HG03378 (cell line): Measurements from ENCODE around the gene AGR2.

ENCODE experiments used
- ATAC-seq: cut with Tn5 transposase; IDR thresholded peaks from one replicate; pipeline ENCODE4 v1.9.1; 2021; ENCODE audit warnings: mild to moderate bottlenecking, moderate library complexity; ENCODE audit not compliant: unreplicated experiment

The AGR2 gene

GRCh38 chr7:16813232-16813616 is 8.4 kb upstream of the AGR2 start:
- ATAC-seq: no peak

GRCh38 chr7:16812542-16813231 is 7.9 kb upstream of the AGR2 start:
- ATAC-seq: no peak

- no peak for ATAC-seq
Measured at GRCh38 chr7:16811551-16811950, 6.8 kb upstream of the AGR2 start.

- no peak for ATAC-seq
Measured at GRCh38 chr7:16810573-16810972, 5.8 kb upstream of the AGR2 start.

GRCh38 chr7:16810112-16810511 is 5.3 kb upstream of the AGR2 start:
- ATAC-seq: no peak

- no peak for ATAC-seq
Measured at GRCh38 chr7:16805441-16805840, 642 bp upstream of the AGR2 start.

GRCh38 chr7:16803881-16804673 is 722 bp downstream of the AGR2 start:
- no peak for ATAC-seq

GRCh38 chr7:16803125-16803524 is 1.7 kb downstream of the AGR2 start:
- ATAC-seq: no peak

GRCh38 chr7:16801579-16801978 is 3.2 kb downstream of the AGR2 start:
- ATAC-seq: no peak

GRCh38 chr7:16801111-16801542 is 3.7 kb downstream of the AGR2 start:
- peak; percentile 62 for ATAC-seq

- ATAC-seq: no peak
Measured at GRCh38 chr7:16795624-16796023, 9.2 kb downstream of the AGR2 start.

- ATAC-seq: no peak
Measured at GRCh38 chr7:16794986-16795385, 9.8 kb downstream of the AGR2 start.

- no peak for ATAC-seq
Measured at GRCh38 chr7:16791905-16792698, 12.7 kb downstream of the AGR2 start.

GRCh38 chr7:16791071-16791470 is 13.7 kb downstream of the AGR2 start:
- ATAC-seq: no peak

GRCh38 chr7:16787127-16787526 is 17.7 kb downstream of the AGR2 start:
- ATAC-seq: no peak

GRCh38 chr7:16786257-16786656 is 18.5 kb downstream of the AGR2 start:
- ATAC-seq: no peak

GRCh38 chr7:16785846-16786245 is 19.0 kb downstream of the AGR2 start:
- no peak for ATAC-seq

- ATAC-seq: no peak
Measured at GRCh38 chr7:16785321-16785720, 19.5 kb downstream of the AGR2 start.

GRCh38 chr7:16780596-16780995 is 24.2 kb downstream of the AGR2 start:
- ATAC-seq: no peak

GRCh38 chr7:16779051-16779450 is 25.7 kb downstream of the AGR2 start:
- no peak for ATAC-seq

GRCh38 chr7:16778476-16778875 is 26.3 kb downstream of the AGR2 start:
- no peak for ATAC-seq

- ATAC-seq: no peak
Measured at GRCh38 chr7:16776053-16776452, 28.7 kb downstream of the AGR2 start.
